Lung (tissue), 12 donors: ENCODE measurements around the gene APOBEC2. TPM values are rescaled to one million over a fixed set of nuclear protein-coding genes. Genes with fewer than 3 reads are reported as not detected.

Experiments
- ATAC-seq: fragments of 200-7000 bp; cut with Tn5 transposase; one replicate; pipeline ENCODE4 v1.9.1; 2020; ENCODE audit warnings: moderate number of reproducible peaks; ENCODE audit not compliant: insufficient read depth, low FRiP score
- DNase-seq, 3 donors: peaks; one replicate each; pipeline ENCODE4 v3.0.0-alpha.2; 2013 to 2017
- H3K27ac ChIP-seq, 2 donors: one replicate each; pipeline ENCODE4 v1.5.1; 2013; ENCODE audit warnings: mild to moderate bottlenecking in 2 of 2, moderate library complexity in 2 of 2, control low read depth in 1 of 2, inconsistent platforms in 1 of 2, low read depth in 1 of 2, low read length in 1 of 2
- H3K27me3 ChIP-seq, 3 donors: one replicate each; pipeline ENCODE4 v1.5.1; 2013; ENCODE audit warnings: low read length in 2 of 3; ENCODE audit not compliant: control insufficient read depth in 3 of 3, insufficient read depth in 3 of 3
- H3K36me3 ChIP-seq, 4 donors: one replicate each; pipeline ENCODE4 v1.5.1; 2013; ENCODE audit warnings: low read length in 4 of 4, mild to moderate bottlenecking in 1 of 4, moderate library complexity in 1 of 4; ENCODE audit not compliant: control insufficient read depth in 4 of 4, insufficient read depth in 4 of 4
- H3K4me1 ChIP-seq, 5 donors: one replicate each; pipeline ENCODE4 v1.5.1; 2013; ENCODE audit warnings: low read length in 5 of 5, mild to moderate bottlenecking in 2 of 5, moderate library complexity in 1 of 5; ENCODE audit not compliant: control insufficient read depth in 5 of 5, insufficient read depth in 5 of 5
- H3K4me3 ChIP-seq: one replicate; pipeline ENCODE4 v1.5.1; 2013; ENCODE audit warnings: mild to moderate bottlenecking, control low read depth, moderate library complexity
- H3K9ac ChIP-seq, 2 donors: one replicate each; pipeline ENCODE4 v1.5.1; 2013; ENCODE audit warnings: low read length in 2 of 2, control low read depth in 1 of 2; ENCODE audit not compliant: insufficient read depth in 1 of 2
- H3K9me3 ChIP-seq, 4 donors: one replicate each; pipeline ENCODE4 v1.5.1; 2013; ENCODE audit warnings: low read length in 3 of 4, mild to moderate bottlenecking in 1 of 4, moderate library complexity in 1 of 4; ENCODE audit not compliant: control insufficient read depth in 4 of 4, insufficient read depth in 3 of 4
- WGBS, 2 donors: extraction: QIAGEN DNeasy Blood & Tissue Kit; methylation state at CpG; one replicate each; pipeline ENCODE4 v1.1.7; 2013; 5-methylcytosine and 5-hydroxymethylcytosine counted together
- polyA plus RNA-seq, 2 donors: library from polyadenylated mRNA; stranded (reverse); fragments of 200-250 nt; gene quantifications; one replicate each; pipeline ENCODE4 v1.2.1, GENCODE V29; 2013
- total RNA-seq, 2 donors: library from RNA; depleted of rRNA in 1 of 2; stranded (reverse); fragments of >200 nt in 1 of 2; gene quantifications; one replicate each; pipeline ENCODE4 v1.2.1, GENCODE V29; 2014 to 2021
- TF ChIP-seq, protein P1 (sequence below): IDR thresholded peaks from 2 replicates; pipeline ENCODE4 v1.5.1; 2012; ENCODE audit warnings: mild to moderate bottlenecking; ENCODE audit errors: control extremely low read depth, extremely low read depth
- donor health status: control.
- donor health status: control.
- donor health status: Bipolar disorder and iron deficiency.
- donor health status: healthy.
- donor health status: DM: yes; HTN: yes; CAD: no.

APOBEC2 gene
- total and polyA plus RNA-seq, 4 donors: 0.10 to 0.51 (median 0.37) TPM

DNA sequence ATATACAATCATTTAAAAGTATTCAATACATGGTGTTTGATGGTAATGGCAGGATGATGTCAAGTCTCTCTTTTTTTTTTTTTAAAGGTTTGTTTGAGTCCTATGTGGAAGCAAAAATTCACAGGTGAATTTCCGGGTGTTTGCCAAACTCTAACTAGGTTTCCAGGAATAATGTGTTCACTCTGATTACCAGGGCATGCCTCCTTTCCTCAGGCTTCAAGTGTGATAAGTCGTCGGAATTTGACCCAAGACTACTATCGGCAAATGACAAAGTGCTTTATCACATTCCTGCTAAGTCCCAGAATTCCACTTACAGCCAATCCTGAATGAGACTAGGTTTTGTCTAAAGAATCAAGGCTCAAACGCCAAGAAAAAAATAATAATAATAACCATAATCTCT, 11.8 kb downstream of the APOBEC2 start:
- ATAC-seq (no peak), DNase-seq (no peak)
- 69 to 83% methylated on average over 5 of the region's 5 CpGs for WGBS, 2 donors
- H3K9me3 ChIP-seq: no peaks in the 10 kb centered on the region
- no peaks in the 10 kb centered on the region for H3K27me3 ChIP-seq
- H3K36me3 ChIP-seq: peaks cover 0 to 16% (median 8%) of the 10 kb centered on the region in 4 donors
- TF ChIP-seq, protein P1, sequence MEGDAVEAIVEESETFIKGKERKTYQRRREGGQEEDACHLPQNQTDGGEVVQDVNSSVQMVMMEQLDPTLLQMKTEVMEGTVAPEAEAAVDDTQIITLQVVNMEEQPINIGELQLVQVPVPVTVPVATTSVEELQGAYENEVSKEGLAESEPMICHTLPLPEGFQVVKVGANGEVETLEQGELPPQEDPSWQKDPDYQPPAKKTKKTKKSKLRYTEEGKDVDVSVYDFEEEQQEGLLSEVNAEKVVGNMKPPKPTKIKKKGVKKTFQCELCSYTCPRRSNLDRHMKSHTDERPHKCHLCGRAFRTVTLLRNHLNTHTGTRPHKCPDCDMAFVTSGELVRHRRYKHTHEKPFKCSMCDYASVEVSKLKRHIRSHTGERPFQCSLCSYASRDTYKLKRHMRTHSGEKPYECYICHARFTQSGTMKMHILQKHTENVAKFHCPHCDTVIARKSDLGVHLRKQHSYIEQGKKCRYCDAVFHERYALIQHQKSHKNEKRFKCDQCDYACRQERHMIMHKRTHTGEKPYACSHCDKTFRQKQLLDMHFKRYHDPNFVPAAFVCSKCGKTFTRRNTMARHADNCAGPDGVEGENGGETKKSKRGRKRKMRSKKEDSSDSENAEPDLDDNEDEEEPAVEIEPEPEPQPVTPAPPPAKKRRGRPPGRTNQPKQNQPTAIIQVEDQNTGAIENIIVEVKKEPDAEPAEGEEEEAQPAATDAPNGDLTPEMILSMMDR: no peak
- no peak overlapping the region for H3K4me3 ChIP-seq
- H3K4me1 ChIP-seq: peaks cover 0 to 3% (median 0%) of the 10 kb centered on the region in 5 donors
- peak overlapping the region in 1 of 2 donors; percentile 6 for H3K27ac ChIP-seq
- H3K9ac ChIP-seq: no peak overlapping the region

DNA sequence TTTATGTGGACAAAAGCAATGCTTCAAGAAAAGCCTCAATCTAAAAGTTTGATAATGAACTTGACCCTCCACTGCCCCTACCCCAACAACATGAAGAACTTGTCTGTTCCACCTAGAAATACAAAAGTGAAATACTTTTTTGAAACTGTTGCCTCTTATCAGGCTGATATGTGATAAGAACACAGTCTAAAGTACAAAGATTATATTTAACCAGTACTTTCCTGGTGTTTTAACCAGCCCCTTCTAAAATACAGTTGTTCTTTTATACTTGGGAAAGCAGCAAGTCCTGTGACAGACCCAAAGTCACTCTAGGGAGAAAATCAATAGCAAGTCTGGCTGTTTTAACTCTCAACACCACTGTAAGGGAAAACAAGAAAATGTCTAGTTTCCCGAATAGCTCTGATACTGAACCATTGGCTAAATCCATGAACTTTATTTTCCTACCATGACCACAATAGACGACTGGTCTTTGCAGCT, 12.6 kb downstream of the APOBEC2 start:
- Histone ChIP-seq H3K4me1 (peaks cover 0 to 5% (median 3%) of the 10 kb centered on the region in 5 donors), H3K36me3 (peaks cover 0 to 16% (median 8%) of the 10 kb centered on the region in 4 donors), H3K4me3 (no peak overlapping the region), H3K9ac (no peak overlapping the region), H3K27ac (peak overlapping the region in 1 of 2 donors; percentile 33), H3K27me3 (no peaks in the 10 kb centered on the region), H3K9me3 (no peaks in the 10 kb centered on the region)
- ATAC-seq: no peak
- WGBS, 2 donors: 94 to 97% methylated on average over 2 of the region's 2 CpGs
- DNase-seq: no peak
- TF ChIP-seq, protein P1: no peak

DNA sequence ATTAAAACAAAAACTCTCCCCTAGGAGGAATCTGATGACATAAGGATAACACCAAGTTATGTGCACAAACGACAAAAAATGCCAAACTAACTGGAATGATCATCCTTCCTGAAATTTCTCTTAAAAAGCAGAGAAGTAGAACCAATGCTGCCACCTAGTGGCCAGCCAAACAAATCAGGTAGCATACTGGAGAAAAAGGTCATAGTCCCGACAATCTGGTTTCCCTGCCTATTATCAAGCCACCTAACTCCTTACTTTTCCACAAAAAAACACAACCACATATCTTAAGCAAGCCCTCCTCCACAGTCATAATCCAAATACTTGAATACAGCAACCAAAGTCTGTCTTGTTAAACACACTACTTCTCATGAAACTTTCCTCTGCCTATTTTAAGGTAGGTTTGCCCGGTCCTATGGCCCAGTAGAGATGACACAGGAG, 13.9 kb downstream of the APOBEC2 start:
- ATAC-seq (no peak), DNase-seq (peak; percentile 79 to 91 (median 82))
- TF ChIP-seq, protein P1: peak; percentile 74
- Histone ChIP-seq H3K4me3 (no peak overlapping the region), H3K27ac (peak overlapping the region in 1 of 2 donors; percentile 33), H3K4me1 (peaks cover 0 to 11% (median 0%) of the 10 kb centered on the region in 5 donors), H3K27me3 (no peaks in the 10 kb centered on the region), H3K9ac (no peak overlapping the region), H3K36me3 (peaks cover 0 to 16% (median 8%) of the 10 kb centered on the region in 4 donors), H3K9me3 (no peaks in the 10 kb centered on the region)
- 29 to 30% methylated on average over 3 of the region's 3 CpGs for WGBS, 2 donors
